ENCODE measurements around the gene MAP3K5.
A peak's percentile ranks its signal among the peaks of the same experiment; 100 is the strongest.
"Not testable (repeated sequence)": the region's sequence is repeated elsewhere in the genome, so short reads cannot be mapped to it uniquely, and the experiment has no call there.

MAP3K5 gene

GRCh38 chr6:136599329-136600011 lies 192.8 kb downstream of the MAP3K5 start:
- no peak for DNase-seq

- no peak for DNase-seq
Measured at GRCh38 chr6:136598048-136598447, 194.2 kb downstream of the MAP3K5 start.

DNA sequence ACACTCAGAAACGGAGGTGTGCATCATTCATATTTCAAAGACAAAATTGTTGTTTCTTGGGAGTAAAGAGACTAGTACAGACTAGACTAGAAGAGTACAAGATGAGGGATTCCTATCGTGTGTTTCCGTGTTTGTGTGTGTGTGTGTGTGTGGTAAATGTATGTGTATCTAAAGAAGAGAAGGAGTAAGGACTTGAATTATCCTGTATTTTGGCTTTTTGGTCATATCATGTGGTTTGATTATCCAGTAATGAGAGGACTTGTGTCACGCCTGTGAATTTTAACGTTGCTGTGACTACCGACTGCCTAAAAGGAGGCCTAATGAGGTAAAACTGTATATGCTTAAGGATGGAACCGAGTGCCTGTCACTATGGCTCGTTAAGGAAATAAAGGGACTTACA lies 197.6 kb downstream of the MAP3K5 start:
- no peak for DNase-seq

DNA sequence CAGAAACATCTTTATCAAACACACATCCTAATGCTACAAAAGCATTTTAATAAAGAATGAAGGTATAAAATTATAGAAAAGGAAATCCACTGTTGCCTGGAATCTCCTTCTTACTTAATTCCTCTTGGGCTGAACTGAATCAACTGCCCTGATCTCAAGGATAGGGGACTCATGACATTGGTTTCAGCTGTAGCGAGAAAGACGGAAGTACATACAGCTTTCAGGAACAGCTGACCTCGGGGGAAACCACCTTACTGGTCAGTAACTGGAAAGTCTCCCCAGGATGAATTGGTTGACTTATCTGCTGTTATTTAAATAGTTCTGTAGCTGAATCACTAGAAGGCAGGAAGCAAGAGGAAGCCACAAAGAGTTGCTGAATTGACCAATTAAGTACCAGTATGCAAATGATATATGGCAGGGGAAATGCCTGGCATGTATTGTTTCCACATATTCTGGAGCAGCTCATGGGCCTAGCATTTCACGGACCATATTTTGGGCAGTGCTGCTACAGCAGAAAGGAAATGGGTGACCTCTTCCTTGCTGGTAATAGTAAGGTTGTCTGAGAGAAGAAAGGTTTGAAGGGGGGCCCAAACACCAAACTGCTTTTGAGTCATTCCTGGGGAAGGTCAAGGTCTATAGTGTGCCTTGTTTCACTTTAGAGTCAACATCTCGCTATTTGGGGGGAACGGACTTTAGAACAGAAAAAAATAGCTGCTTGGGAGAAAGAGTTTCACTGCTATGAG lies 198.4 kb downstream of the MAP3K5 start:
- peak; percentile 67 for DNase-seq

- DNase-seq: no peak
Measured at GRCh38 chr6:136592930-136593673, 199.2 kb downstream of the MAP3K5 start.

DNA sequence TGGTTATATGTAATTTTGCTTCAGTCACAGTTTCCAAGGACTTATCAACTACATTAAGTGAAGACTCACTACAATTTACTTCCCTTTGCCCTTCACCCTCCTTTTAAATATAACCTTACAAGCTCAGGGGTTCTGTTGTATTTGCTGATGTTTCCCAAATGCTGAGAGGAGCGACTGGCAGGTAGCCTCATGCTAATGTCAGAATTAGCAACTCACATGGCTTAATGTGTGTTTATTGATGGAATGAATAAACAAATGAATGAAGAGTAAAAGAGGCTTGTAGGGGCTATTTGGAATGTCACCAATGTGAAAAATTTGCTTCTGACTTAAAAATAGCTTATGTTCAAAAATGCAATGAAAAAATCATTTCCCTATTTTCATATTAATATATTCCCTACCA lies 200.7 kb downstream of the MAP3K5 start:
- DNase-seq: no peak

- DNase-seq: not testable (repeated sequence)
Measured at GRCh38 chr6:136590846-136591245, 201.4 kb downstream of the MAP3K5 start.

- no peak for DNase-seq
Measured at GRCh38 chr6:136587527-136587926, 204.8 kb downstream of the MAP3K5 start.

DNA sequence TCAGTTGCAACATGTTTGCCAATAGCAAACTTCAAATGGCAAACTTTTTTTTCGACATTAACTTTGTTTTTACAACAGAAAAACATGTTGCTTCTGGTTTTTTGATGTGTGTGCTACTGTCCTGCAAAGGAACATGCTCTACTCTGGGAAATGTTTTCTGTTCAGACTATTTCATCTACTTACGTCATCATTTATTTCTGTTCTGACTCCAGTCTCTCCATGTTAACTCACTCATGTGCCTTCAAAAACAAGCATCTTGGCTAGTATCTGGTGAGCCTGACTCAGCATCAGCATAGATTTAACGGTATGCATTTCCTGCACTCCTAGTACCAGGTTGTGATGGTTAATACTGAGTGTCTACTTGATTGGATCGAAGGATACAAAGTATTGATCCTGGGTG lies 206.0 kb downstream of the MAP3K5 start:
- DNase-seq: no peak

DNA sequence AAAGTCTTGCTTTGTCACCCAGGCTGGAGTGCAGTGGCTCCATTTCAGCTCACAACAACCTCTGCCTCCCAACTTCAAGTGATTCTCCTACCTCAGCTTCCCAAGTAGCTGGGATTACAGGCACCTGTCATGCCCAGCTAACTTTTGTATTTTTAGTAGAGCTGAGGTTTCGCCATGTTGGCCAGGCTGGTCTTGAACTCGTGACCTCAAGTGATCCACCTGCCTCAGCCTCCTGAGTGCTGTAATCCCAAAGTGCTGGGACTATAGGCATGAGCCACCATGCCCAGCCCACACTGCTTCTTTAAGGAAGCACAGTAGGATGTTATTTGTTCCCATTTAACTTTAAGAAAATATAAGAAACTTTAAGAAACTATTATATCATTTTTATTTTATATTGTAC lies 206.8 kb downstream of the MAP3K5 start:
- DNase-seq: not testable (repeated sequence)

- not testable (repeated sequence) for DNase-seq
Measured at GRCh38 chr6:136584290-136584689, 208.0 kb downstream of the MAP3K5 start.

DNA sequence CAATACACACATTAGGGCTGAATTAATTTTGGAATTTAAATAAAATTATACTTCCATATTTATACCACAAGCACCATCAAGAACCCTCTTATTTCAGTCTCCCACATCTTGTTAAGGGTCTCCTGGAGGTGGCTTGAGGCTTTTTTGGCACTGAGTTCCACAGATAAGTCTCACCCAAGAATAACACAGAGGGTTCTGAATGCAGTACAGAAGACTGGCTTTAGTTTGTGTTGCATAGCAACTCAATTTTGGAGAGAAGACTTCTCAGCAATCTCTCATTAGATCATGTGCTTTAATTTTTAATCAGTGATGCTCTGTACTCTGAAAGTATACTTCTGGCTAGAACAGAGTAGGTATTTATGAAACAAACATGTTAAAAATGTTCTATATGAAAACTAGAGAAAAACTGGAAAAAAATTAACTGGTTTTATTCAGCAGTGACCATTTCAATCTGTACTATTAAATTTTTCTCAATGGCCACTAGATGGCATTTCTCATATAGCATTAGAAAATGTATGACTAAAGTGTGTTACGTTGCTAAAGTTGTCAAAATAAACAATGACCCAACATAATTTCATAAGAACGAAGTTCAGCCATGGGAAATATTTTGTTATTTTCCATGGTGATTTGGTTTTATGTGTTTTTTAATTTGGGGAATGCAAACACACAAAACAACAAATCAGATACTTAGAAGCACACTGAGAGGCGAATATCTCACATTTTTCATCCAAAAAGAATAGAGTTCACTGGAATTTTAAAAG lies 209.4 kb downstream of the MAP3K5 start:
- DNase-seq: peak; percentile 29

- DNase-seq: no peak
Measured at GRCh38 chr6:136579800-136580199, 212.5 kb downstream of the MAP3K5 start.

GRCh38 chr6:136576821-136577220 lies 215.5 kb downstream of the MAP3K5 start:
- DNase-seq: no peak

- no peak for DNase-seq
Measured at GRCh38 chr6:136571496-136571895, 220.8 kb downstream of the MAP3K5 start.

DNA sequence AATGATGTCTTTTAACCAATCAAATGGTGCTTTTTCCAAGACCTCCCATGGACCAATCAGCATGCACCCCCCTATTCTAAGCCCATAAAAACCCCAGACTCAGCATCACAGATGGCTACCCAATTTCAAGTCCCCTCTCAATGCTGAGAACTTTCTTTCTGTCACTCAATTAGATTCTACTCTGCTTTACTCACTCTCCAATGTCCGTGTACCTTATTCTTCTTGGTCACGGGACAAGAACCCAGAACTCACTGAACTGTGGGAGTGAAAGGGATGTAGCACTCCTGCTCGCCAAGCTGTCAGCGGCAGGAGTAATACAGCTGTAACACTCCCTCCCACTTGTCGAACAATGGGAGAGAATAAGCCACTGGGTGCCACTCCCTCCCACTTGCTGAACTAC lies 221.2 kb downstream of the MAP3K5 start:
- no peak for DNase-seq

GRCh38 chr6:136568129-136568528 lies 224.1 kb downstream of the MAP3K5 start:
- DNase-seq: no peak

DNA sequence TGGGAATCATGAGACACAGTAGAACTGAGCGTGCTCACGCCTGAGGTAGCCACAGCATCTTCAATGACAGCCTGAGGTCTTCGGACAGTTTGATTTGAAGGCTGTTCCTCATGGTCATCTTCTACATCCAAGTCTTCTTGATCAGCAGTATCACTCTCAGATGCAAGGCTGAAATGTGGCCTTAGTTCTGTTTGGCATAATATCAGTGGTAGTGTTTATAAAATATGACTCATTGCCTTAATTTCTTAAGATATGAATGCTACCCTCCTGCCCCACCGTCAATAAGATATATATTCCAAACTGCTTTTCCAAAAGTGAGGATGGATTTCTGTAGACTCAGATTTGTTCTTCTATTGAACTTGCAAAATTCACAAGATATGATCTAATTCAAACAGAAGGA lies 224.6 kb downstream of the MAP3K5 start:
- DNase-seq: no peak

DNA sequence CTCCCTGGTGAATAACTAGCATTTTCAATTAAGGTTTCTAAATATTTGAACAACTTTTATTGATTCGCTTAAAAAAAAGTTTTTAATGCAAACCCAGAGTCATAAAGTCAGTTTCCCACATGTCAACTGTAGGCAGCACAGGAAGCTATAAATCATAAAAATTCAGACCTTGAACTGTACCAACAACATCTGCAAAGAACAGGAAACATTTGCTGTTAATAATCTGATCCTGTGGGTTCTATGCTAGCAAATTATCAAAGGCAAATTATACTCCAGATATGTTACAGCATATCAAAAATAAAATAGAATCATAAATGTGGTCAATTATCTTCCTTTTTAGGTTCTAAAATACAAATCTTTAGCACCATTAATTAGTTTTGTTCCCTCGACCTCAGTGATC lies 225.4 kb downstream of the MAP3K5 start:
- no peak for DNase-seq

DNA sequence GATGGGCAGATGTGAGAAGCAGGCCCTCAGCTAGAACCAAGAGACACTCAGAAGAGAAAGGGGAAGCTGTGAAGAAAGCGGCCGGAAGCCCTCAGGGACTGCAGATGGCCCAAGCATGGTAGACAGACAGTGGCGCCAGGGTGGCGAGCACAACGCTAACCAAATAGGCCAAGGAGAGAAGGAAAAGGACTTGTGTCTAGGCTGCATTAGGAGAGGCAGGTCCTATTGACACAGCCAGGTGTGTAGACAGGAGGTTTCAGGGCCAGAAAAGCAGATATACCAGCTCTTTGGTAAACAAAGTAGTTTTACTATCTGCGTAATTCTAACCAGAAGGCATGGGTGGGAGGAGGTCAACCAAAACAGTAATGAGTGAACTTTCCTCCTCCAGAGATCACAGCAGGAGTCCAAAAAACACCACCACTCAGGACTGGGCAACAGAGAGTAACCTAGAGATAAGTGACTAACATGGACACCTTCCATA lies 226.2 kb downstream of the MAP3K5 start:
- no peak for DNase-seq

DNA sequence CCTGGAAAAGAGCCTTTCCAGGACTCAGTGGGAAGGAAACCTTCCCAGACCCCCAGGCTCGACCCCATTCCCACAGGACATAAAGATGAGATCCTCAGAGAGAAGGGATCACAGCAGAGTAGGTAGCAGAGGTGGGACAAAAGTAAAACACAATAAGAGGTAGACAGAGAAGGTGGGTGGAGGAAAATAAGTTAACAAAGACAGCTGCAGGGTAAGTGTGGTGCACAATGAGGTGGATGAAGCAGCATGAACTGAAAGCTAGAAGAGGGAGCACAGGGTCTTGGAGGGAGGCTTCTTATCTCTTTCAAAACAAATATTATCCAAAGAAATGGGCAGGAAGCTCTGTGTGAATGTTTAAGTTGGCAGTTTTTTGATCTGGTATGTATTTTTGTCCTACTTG lies 228.1 kb downstream of the MAP3K5 start:
- no peak for DNase-seq

GRCh38 chr6:136563386-136564152 lies 228.7 kb downstream of the MAP3K5 start:
- DNase-seq: no peak
